ENCODE data around the gene SKAP1.

SKAP1 gene

GRCh38 chr17:48307255-48307654 is 122.8 kb downstream of the SKAP1 start:
- no peak overlapping the region for H3K27ac ChIP-seq (ENCODE audit: low read length)
- peaks cover 8% of the 10 kb centered on the region for H3K27me3 ChIP-seq (ENCODE audit: low read depth, low read length)
- TF ChIP-seq EZH2phosphoT487 (IDR thresholded peaks at IDR 0.05; ENCODE audit: low read depth) = no peak
- TF ChIP-seq CTCF (IDR thresholded peaks at IDR 0.05; ENCODE audit: low read depth, low read length) = no peak

GRCh38 chr17:48301002-48301401 is 129.0 kb downstream of the SKAP1 start:
- Histone ChIP-seq H3K4me2 (ENCODE audit: low read length) (no peak overlapping the region), H3K4me3 (ENCODE audit: low read length) (no peak overlapping the region), H3K9ac (ENCODE audit: low read length) (no peak overlapping the region), H3K27me3 (ENCODE audit: low read depth, low read length) (no peaks in the 10 kb centered on the region), H3K79me2 (ENCODE audit: low read length) (no peaks in the 10 kb centered on the region), H4K20me1 (ENCODE audit: insufficient read depth, low read length) (0 out of 2 replicates have a peak, but pooled peaks cover 3% of the 10 kb centered on the region), H3K4me1 (ENCODE audit: low read length) (peaks cover 30% of the 10 kb centered on the region), H3K27ac (ENCODE audit: low read length) (no peak overlapping the region), H2AFZ (ENCODE audit: low read depth, low read length) (no peak overlapping the region), H3K9me3 (ENCODE audit: insufficient read depth, low read length) (no peaks in the 10 kb centered on the region), H3K36me3 (replicated peaks; ENCODE audit: low read depth, low read length) (no peaks in the 10 kb centered on the region)
- TF ChIP-seq CTCF (IDR thresholded peaks at IDR 0.05; ENCODE audit: low read depth, low read length) (no peak), EZH2phosphoT487 (IDR thresholded peaks at IDR 0.05; ENCODE audit: low read depth) (no peak)

More at GRCh38 chr17:48307255-48307654, 122.8 kb downstream of the SKAP1 start:
- Histone ChIP-seq H3K4me3 (ENCODE audit: low read length) (no peak overlapping the region), H3K9me3 (ENCODE audit: insufficient read depth, low read length) (no peaks in the 10 kb centered on the region), H3K79me2 (ENCODE audit: low read length) (no peaks in the 10 kb centered on the region), H2AFZ (ENCODE audit: low read depth, low read length) (no peak overlapping the region), H3K9ac (ENCODE audit: low read length) (no peak overlapping the region), H4K20me1 (ENCODE audit: insufficient read depth, low read length) (no peaks in the 10 kb centered on the region), H3K4me2 (ENCODE audit: low read length) (no peak overlapping the region), H3K4me1 (ENCODE audit: low read length) (peaks cover 34% of the 10 kb centered on the region), H3K36me3 (replicated peaks; ENCODE audit: low read depth, low read length) (no peaks in the 10 kb centered on the region)

- H3K36me3 ChIP-seq (replicated peaks; ENCODE audit: low read depth, low read length) = no peaks in the 10 kb centered on the region
- no peak overlapping the region for H3K9ac ChIP-seq (ENCODE audit: low read length)
- no peak for TF ChIP-seq CTCF (IDR thresholded peaks at IDR 0.05; ENCODE audit: low read depth, low read length)
- no peak for TF ChIP-seq EZH2phosphoT487 (IDR thresholded peaks at IDR 0.05; ENCODE audit: low read depth)
- H3K27me3 ChIP-seq (ENCODE audit: low read depth, low read length) = no peaks in the 10 kb centered on the region
- H3K4me1 ChIP-seq (ENCODE audit: low read length) = peaks cover 40% of the 10 kb centered on the region
- H2AFZ ChIP-seq (ENCODE audit: low read depth, low read length) = no peak overlapping the region
- peak overlapping the region; percentile 48 for H3K4me2 ChIP-seq (ENCODE audit: low read length)
- no peaks in the 10 kb centered on the region for H3K79me2 ChIP-seq (ENCODE audit: low read length)
- 0 out of 2 replicates have a peak, but pooled peaks cover 3% of the 10 kb centered on the region for H4K20me1 ChIP-seq (ENCODE audit: insufficient read depth, low read length)
- H3K27ac ChIP-seq (ENCODE audit: low read length) = no peak overlapping the region
- no peak overlapping the region for H3K4me3 ChIP-seq (ENCODE audit: low read length)
- H3K9me3 ChIP-seq (ENCODE audit: insufficient read depth, low read length) = no peaks in the 10 kb centered on the region
These were observed 130.3 kb downstream of the SKAP1 start for GRCh38 chr17:48299760-48300159.

GRCh38 chr17:48297825-48298224 is 132.2 kb downstream of the SKAP1 start:
- TF ChIP-seq CTCF (IDR thresholded peaks at IDR 0.05; ENCODE audit: low read depth, low read length) (no peak), EZH2phosphoT487 (IDR thresholded peaks at IDR 0.05; ENCODE audit: low read depth) (no peak)
- Histone ChIP-seq H3K4me1 (ENCODE audit: low read length) (peaks cover 43% of the 10 kb centered on the region), H3K27ac (ENCODE audit: low read length) (no peak overlapping the region), H3K9me3 (ENCODE audit: insufficient read depth, low read length) (no peaks in the 10 kb centered on the region), H4K20me1 (ENCODE audit: insufficient read depth, low read length) (0 out of 2 replicates have a peak, but pooled peaks cover 3% of the 10 kb centered on the region), H3K4me3 (ENCODE audit: low read length) (no peak overlapping the region), H3K79me2 (ENCODE audit: low read length) (no peaks in the 10 kb centered on the region), H3K36me3 (replicated peaks; ENCODE audit: low read depth, low read length) (no peaks in the 10 kb centered on the region), H3K27me3 (ENCODE audit: low read depth, low read length) (no peaks in the 10 kb centered on the region), H3K9ac (ENCODE audit: low read length) (no peak overlapping the region), H3K4me2 (ENCODE audit: low read length) (no peak overlapping the region), H2AFZ (ENCODE audit: low read depth, low read length) (no peak overlapping the region)
